Esophagus squamous epithelium (tissue), 4 donors: ENCODE results near the gene LGR6.

Experiments used
- CTCF ChIP-seq, 6 experiments: fragments of 450-650 bp in 4 of 6; fragments of 200-600 bp in 2 of 6; sonication (generic) in 2 of 6; IDR thresholded peaks; one replicate each; pipeline ENCODE4 v1.5.1; 2016 to 2019; ENCODE audit warnings: antibody characterized with exemption in 6 of 6, mild to moderate bottlenecking in 4 of 6, moderate library complexity in 4 of 6
- POLR2A ChIP-seq, 4 donors: fragments of 450-650 bp; IDR thresholded peaks; one replicate each; pipeline ENCODE4 v1.6.1; 2017; ENCODE audit warnings: antibody characterized with exemption in 4 of 4, mild to moderate bottlenecking in 4 of 4, moderate library complexity in 3 of 4

- TF ChIP-seq POLR2A (IDR thresholded peaks at IDR 0.05) (no peak), CTCF (IDR thresholded peaks at IDR 0.05) (no peak)
These were observed 22.1 kb upstream of the LGR6 start for GRCh38 chr1:202171292-202172014.
